ENCODE measurements around the gene ATG4B. TPM values are rescaled to one million over a fixed set of nuclear protein-coding genes. Genes with fewer than 3 reads are reported as not detected.

Gene ATG4B
- total RNA-seq, 6 experiments from 2014 or later: 20.6 to 49.8 (median 39.3) TPM

GRCh38 chr2:241702155-241703031, 64.9 kb downstream of the ATG4B start:
- intact Hi-C loops (cut with DNase I): no loop called here
- H3K9me3 ChIP-seq: no peaks in the 10 kb centered on the region
- no CpG with 5 or more reads among the region's 98 CpGs for WGBS (ENCODE audit: insufficient coverage, low coverage, low lambda C conversion rate, missing lambda C conversion rate)
- no peaks in the 10 kb centered on the region for H3K27me3 ChIP-seq
- peaks cover 0 to 21% (median 2%) of the 10 kb centered on the region in 4 donors for H3K36me3 ChIP-seq
- peak overlapping the region; percentile 79 to 86 (median 80) for H3K27ac ChIP-seq
- H3K4me1 ChIP-seq: peaks cover 0 to 9% (median 0%) of the 10 kb centered on the region in 4 donors
- TF ChIP-seq POLR2A (IDR thresholded peaks at IDR 0.05) (no peak), CTCF (IDR thresholded peaks at IDR 0.05) (peak; percentile 32 to 45 (median 36))
- H3K4me3 ChIP-seq: peak overlapping the region; percentile 95 to 99 (median 96)
- ATAC-seq (peak; percentile 85 to 92 (median 89)), DNase-seq (peak; percentile 92 to 94 (median 93))

DNA sequence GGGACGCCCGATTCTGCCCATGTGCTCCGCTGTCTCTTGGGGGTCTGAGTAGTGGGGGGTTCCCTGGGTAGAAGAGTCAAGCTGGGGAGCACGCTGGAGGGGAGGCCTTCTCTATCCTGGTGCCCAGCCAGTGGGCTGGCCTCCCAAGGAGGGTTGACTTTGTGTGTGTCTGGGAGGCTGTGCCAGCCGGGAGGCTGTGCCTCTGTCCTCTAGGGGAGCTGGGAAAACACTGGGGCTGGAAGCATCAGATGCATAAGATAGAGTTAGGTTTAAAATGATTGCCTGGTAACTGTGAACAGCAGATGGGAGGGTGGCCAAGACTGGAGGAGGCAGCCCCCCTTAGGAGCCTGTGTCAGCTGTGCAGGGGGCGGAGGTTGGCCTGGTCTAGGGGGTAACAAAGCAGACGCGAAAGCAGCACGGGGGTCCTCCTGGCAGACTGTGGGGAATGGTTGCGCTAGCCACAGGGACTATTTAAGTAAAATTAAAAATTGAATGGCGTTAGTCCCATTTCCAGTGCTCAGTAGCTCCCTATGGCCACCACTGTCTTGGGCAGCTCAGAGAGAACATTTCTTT, 65.6 kb downstream of the ATG4B start:
- Histone ChIP-seq H3K4me3 (peak overlapping the region; percentile 86 to 99 (median 95)), H3K27me3 (no peaks in the 10 kb centered on the region), H3K36me3 (peaks cover 0 to 27% (median 4%) of the 10 kb centered on the region in 4 donors), H3K4me1 (peaks cover 0 to 9% (median 0%) of the 10 kb centered on the region in 4 donors), H3K9me3 (no peaks in the 10 kb centered on the region), H3K27ac (no peak overlapping the region)
- DNase-seq (no peak), ATAC-seq (peak in 1 of 4 donors; percentile 5)
- TF ChIP-seq POLR2A (IDR thresholded peaks at IDR 0.05) (no peak), CTCF (IDR thresholded peaks at IDR 0.05) (no peak)
- intact Hi-C loops (cut with DNase I): no loop called here
- 65% methylated on average over 7 of the region's 11 CpGs for WGBS (ENCODE audit: insufficient coverage, low coverage, low lambda C conversion rate, missing lambda C conversion rate)

DNA sequence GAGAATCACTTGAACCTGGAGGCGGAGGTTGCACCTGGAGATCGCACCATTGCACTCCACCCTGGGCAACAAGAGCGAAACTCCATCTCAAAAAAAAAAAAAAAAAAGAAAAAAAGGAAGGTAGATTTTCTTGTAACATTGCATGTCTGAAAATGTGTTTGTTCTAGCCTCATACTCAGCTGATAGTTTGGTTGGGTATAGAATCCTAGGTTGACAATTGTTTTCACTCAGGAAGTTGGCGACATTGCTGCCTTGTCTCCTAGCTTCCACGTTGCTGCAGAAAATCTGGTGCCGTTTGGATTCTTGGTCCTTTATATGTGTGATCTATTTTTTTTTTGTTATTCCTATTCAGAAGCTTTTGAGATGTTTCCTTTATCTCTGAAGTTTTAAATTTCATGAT, 69.0 kb downstream of the ATG4B start:
- DNase-seq: no peak
- Histone ChIP-seq H3K27ac (no peak overlapping the region), H3K9me3 (no peaks in the 10 kb centered on the region), H3K36me3 (peaks cover 5 to 60% (median 21%) of the 10 kb centered on the region in 4 donors), H3K4me1 (peaks cover 0 to 5% (median 0%) of the 10 kb centered on the region in 4 donors), H3K4me3 (no peak overlapping the region), H3K27me3 (no peaks in the 10 kb centered on the region)
- 92% methylated on average over 5 of the region's 6 CpGs for WGBS (ENCODE audit: insufficient coverage, low coverage, low lambda C conversion rate, missing lambda C conversion rate)
- no peak for TF ChIP-seq CTCF (IDR thresholded peaks at IDR 0.05)
- TF ChIP-seq POLR2A (IDR thresholded peaks at IDR 0.05): no peak
- ATAC-seq: no peak
- intact Hi-C loops (cut with DNase I): no loop called here

- 95% methylated on average over 3 of the region's 10 CpGs for WGBS (ENCODE audit: insufficient coverage, low coverage, low lambda C conversion rate, missing lambda C conversion rate)
- Histone ChIP-seq H3K4me1 (no peaks in the 10 kb centered on the region), H3K27me3 (no peaks in the 10 kb centered on the region), H3K9me3 (no peaks in the 10 kb centered on the region), H3K36me3 (peaks cover 5 to 81% (median 29%) of the 10 kb centered on the region in 4 donors), H3K4me3 (no peak overlapping the region), H3K27ac (no peak overlapping the region)
- intact Hi-C loops (cut with DNase I): no loop called here
- DNase-seq (no peak), ATAC-seq (no peak)
- TF ChIP-seq POLR2A (IDR thresholded peaks at IDR 0.05) (no peak), CTCF (IDR thresholded peaks at IDR 0.05) (no peak)
Observed at GRCh38 chr2:241708879-241709278, 71.4 kb downstream of the ATG4B start.

Data from right lobe of liver (tissue), 6 donors.